Measurements from ENCODE around the gene ZEB1.

ZEB1 gene

DNA sequence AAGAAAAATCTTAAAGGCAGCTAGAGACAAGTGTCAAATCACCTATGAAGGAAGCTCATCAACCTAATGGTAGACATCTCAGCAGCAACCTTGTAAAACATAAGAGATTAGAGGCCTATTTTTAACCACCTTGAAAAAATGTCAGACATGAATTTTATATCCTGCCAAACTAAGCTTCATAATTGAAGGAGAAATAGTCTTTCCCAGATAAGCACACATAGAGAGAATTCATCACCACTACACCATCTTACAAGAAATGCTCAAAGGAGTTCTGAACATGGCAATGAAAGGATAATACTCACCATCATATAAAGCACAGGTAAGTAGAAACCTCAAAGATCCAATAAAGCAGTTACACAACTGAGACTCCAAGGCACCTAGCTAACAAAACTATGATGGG is 156.5 kb downstream of the ZEB1 start:
- H3K4me3 ChIP-seq (ENCODE audit: low read depth, low read length), result no peak overlapping the region
- TF ChIP-seq, protein P1, sequence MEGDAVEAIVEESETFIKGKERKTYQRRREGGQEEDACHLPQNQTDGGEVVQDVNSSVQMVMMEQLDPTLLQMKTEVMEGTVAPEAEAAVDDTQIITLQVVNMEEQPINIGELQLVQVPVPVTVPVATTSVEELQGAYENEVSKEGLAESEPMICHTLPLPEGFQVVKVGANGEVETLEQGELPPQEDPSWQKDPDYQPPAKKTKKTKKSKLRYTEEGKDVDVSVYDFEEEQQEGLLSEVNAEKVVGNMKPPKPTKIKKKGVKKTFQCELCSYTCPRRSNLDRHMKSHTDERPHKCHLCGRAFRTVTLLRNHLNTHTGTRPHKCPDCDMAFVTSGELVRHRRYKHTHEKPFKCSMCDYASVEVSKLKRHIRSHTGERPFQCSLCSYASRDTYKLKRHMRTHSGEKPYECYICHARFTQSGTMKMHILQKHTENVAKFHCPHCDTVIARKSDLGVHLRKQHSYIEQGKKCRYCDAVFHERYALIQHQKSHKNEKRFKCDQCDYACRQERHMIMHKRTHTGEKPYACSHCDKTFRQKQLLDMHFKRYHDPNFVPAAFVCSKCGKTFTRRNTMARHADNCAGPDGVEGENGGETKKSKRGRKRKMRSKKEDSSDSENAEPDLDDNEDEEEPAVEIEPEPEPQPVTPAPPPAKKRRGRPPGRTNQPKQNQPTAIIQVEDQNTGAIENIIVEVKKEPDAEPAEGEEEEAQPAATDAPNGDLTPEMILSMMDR (conservative IDR thresholded peaks at IDR 0.05; ENCODE audit: low read depth, low read length), result no peak
- DNase-seq (ENCODE audit: low read depth), result no peak

GRCh38 chr10:31476088-31476487 is 157.1 kb downstream of the ZEB1 start:
- TF ChIP-seq, protein P1 (conservative IDR thresholded peaks at IDR 0.05; ENCODE audit: low read depth, low read length), result no peak
- no peak overlapping the region for H3K4me3 ChIP-seq (ENCODE audit: low read depth, low read length)
- no peak for DNase-seq (ENCODE audit: low read depth)

GRCh38 chr10:31477584-31477983 is 158.6 kb downstream of the ZEB1 start:
- H3K4me3 ChIP-seq (ENCODE audit: low read depth, low read length), result no peak overlapping the region
- peak; percentile 26 for DNase-seq (ENCODE audit: low read depth)
- TF ChIP-seq, protein P1 (conservative IDR thresholded peaks at IDR 0.05; ENCODE audit: low read depth, low read length), result no peak

GRCh38 chr10:31479752-31480151 is 160.7 kb downstream of the ZEB1 start:
- DNase-seq (ENCODE audit: low read depth), result peak; percentile 28
- TF ChIP-seq, protein P1 (conservative IDR thresholded peaks at IDR 0.05; ENCODE audit: low read depth, low read length), result no peak

DNA sequence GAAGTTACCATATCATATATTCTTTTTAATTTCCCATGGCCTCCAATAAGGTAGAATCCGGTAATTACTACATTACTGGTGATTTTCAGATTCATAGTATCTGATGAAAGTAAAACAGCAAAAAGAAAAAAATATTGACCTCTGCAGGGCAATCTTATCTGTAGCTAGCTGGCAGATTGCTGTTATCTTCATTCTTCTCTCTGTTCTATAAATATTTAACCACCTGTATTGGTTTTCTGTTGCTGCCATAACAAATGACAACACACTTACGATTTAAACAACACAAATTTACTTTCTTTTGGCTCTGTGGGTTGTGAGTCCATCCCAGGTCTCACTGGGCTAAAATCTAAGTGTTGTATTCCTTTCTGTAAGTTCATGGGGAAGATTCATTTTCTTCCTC is 164.5 kb downstream of the ZEB1 start:
- TF ChIP-seq, protein P1 (conservative IDR thresholded peaks at IDR 0.05; ENCODE audit: low read depth, low read length), result no peak
- no peak for DNase-seq (ENCODE audit: low read depth)
- no peak overlapping the region for H3K4me3 ChIP-seq (ENCODE audit: low read depth, low read length)

More at GRCh38 chr10:31479752-31480151, 160.7 kb downstream of the ZEB1 start:
- no peak overlapping the region for H3K4me3 ChIP-seq (ENCODE audit: low read depth, low read length)

GRCh38 chr10:31484431-31485135 is 165.6 kb downstream of the ZEB1 start:
- DNase-seq (ENCODE audit: low read depth), result peak; percentile 24
- TF ChIP-seq, protein P1 (conservative IDR thresholded peaks at IDR 0.05; ENCODE audit: low read depth, low read length), result no peak
- no peak overlapping the region for H3K4me3 ChIP-seq (ENCODE audit: low read depth, low read length)

Data from choroid plexus epithelial cell (primary cell).